ENCODE data around the gene RIPK4.

The RIPK4 gene

DNA sequence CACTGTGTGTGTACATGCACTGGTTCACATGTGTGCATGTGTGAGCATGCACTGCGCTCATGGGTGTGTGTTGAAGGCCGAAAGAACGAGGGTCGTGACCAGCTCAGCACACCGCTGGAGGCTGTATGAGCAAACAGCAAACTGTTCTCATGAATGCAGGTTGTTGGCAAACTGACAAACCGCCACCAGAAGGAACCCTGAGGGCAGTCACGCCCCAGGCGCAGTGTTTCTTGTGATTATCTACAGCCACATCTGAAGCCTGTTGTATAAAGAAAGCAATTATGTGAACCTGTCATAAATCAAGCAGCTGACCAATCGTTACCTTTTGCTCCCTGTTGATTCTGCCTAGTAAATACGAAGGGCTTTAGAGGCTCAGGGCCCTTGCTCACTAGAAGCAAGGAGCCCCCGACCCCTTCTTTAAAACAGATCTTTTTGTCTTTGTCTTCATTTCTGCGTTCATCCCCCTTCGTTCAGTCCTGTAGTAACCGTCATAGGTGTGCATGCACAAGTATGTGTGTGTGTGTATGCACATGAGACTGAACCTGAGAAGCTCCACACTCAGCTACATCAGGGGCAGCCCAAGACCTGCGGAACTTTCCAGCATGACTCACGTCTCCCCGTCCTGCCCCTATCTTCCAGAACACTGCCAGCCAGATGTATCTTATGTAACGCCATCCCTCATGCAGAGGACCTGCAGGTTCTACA lies 16.8 kb upstream of the RIPK4 start:
- DNase-seq (no peak), ATAC-seq (replicated peaks) (no peak)
- Mint-ChIP-seq H3K4me3 (no peak overlapping the region), H3K4me1 (ENCODE audit: low read depth in 2 of 2) (peaks cover 0 to 4% of the 10 kb centered on the region in 2 donors), H3K27ac (no peak overlapping the region), H3K27me3 (peaks cover 65 to 67% of the 10 kb centered on the region in 2 donors), H3K36me3 (ENCODE audit: insufficient read depth) (peaks cover under 1% of the 10 kb centered on the region), H3K9me3 (no peaks in the 10 kb centered on the region)

DNA sequence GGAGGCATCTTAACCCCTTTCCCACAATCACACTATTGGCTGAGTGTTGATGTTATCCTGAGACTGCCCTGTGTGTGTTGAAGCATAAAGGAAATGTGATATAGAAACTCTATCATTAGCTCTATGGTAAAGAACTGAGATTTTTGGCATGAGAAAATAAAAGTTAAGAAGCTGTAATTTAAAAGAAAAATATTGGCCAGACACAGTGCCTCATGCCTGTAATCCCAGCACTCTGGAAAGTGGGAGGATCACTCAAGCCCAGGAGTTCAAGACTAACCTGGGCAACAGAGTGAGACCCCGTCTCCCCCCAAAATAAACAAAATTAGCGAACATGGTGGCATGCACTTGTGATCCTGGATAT lies 14.2 kb upstream of the RIPK4 start:
- H3K27me3 Mint-ChIP-seq: peaks cover 76 to 84% of the 10 kb centered on the region in 2 donors
- H3K36me3 Mint-ChIP-seq (ENCODE audit: insufficient read depth): peaks cover 4% of the 10 kb centered on the region
- H3K27ac Mint-ChIP-seq: no peak overlapping the region
- peaks cover 0 to 4% of the 10 kb centered on the region in 2 donors for H3K4me1 Mint-ChIP-seq (ENCODE audit: low read depth in 2 of 2)
- DNase-seq (no peak), ATAC-seq (replicated peaks) (no peak)
- no peaks in the 10 kb centered on the region for H3K9me3 Mint-ChIP-seq
- H3K4me3 Mint-ChIP-seq: no peak overlapping the region

DNA sequence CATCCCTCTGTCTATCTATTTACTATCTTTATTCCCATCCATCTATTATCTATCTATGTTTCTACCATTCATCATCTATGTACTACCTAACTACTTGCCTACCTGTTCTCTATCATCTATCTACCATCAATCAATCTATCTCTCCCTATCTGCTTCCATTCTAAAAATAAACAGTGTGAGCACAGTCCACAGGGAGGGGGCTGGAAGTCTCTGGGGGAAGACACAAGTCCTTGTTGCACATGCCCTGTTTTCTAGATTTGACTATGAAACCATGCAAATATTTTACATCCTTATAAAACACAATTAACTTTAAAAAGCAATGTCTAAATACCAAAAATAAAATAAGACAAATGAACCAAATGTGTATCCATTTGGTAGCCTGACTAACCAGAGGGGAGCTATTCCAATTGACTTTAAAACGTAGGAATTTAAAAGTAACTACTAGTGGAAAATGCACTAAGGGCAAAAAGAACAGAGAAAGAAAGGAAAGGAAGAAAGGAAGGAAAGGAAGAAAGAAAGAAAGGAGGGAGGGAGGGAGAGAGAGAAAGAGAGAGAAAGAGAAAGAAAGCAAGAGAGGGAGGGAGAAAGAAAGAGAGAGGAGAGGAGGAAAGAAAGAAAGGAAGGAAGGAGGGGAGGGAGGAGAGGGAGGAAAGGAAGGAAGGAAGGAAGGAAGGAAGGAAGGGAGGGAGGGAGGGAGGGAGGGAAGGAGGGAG lies 13.6 kb upstream of the RIPK4 start:
- Mint-ChIP-seq H3K4me1 (ENCODE audit: low read depth in 2 of 2) (peaks cover 0 to 4% of the 10 kb centered on the region in 2 donors), H3K4me3 (no peak overlapping the region), H3K36me3 (ENCODE audit: insufficient read depth) (peaks cover 5% of the 10 kb centered on the region), H3K9me3 (no peaks in the 10 kb centered on the region), H3K27ac (no peak overlapping the region), H3K27me3 (peaks cover 77 to 86% of the 10 kb centered on the region in 2 donors)
- ATAC-seq (replicated peaks): no peak
- DNase-seq: no peak

DNA sequence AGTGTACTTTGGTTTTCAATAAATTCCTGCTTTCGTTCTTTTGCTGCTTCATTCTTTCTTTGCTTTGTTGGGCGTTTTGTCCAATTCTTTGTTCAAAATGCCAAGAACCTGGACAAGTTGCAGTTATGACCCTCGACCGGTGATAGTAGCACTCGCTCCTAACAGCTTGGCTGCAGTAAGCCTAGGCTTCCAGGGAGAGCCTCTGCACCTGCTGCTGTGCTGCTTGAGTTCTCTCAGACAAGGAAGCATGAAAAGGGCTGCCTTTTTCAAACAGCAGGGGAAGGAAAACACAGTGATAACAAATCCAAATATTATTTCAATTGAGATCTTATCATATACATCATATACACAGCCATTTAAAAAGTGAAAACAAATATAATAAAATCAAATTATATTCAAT lies 12.8 kb upstream of the RIPK4 start:
- ATAC-seq (replicated peaks) (no peak), DNase-seq (no peak)
- H3K36me3 Mint-ChIP-seq (ENCODE audit: insufficient read depth): peaks cover 6% of the 10 kb centered on the region
- no peaks in the 10 kb centered on the region for H3K9me3 Mint-ChIP-seq
- no peak overlapping the region for H3K27ac Mint-ChIP-seq
- H3K4me3 Mint-ChIP-seq: peak overlapping the region in 1 of 2 donors; percentile 57
- H3K27me3 Mint-ChIP-seq: peaks cover 80 to 88% of the 10 kb centered on the region in 2 donors
- H3K4me1 Mint-ChIP-seq (ENCODE audit: low read depth in 2 of 2): peaks cover 0 to 4% of the 10 kb centered on the region in 2 donors

DNA sequence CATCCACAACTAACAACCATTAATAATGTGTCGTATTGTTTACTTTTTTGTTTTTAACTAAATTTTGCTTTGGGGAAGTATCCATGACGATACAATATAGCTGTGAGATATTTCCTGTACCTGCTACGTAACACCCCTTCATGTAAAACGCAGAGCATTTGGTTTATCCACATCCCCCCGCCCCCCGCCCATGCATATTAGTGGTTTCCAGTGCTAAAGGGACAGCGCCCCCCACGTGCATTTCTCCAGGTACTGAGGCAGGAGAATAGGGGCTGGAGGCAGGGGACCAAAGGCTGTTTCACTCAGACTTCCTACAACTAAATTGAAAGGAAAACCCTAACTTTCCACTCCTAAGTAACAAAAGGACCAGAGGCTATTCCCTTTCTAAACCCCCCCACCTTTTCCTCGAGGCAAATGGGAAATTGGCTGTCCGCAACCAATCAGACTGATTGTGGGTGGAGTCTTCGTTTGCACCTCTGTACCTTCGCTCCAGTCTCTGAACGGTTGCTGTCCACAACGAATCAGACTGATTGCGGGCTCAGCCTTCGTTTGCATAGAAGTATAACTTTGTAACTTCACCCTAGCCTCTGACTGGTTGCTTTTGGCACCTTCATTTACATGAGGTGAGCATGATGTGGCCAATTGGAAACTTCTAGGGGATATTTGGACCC lies 12.2 kb upstream of the RIPK4 start:
- peaks cover 0 to 4% of the 10 kb centered on the region in 2 donors for H3K4me1 Mint-ChIP-seq (ENCODE audit: low read depth in 2 of 2)
- ATAC-seq (replicated peaks) (no peak), DNase-seq (no peak)
- H3K9me3 Mint-ChIP-seq: no peaks in the 10 kb centered on the region
- H3K27me3 Mint-ChIP-seq: peaks cover 80 to 88% of the 10 kb centered on the region in 2 donors
- no peak overlapping the region for H3K27ac Mint-ChIP-seq
- H3K36me3 Mint-ChIP-seq (ENCODE audit: insufficient read depth): peaks cover 6% of the 10 kb centered on the region
- no peak overlapping the region for H3K4me3 Mint-ChIP-seq

DNA sequence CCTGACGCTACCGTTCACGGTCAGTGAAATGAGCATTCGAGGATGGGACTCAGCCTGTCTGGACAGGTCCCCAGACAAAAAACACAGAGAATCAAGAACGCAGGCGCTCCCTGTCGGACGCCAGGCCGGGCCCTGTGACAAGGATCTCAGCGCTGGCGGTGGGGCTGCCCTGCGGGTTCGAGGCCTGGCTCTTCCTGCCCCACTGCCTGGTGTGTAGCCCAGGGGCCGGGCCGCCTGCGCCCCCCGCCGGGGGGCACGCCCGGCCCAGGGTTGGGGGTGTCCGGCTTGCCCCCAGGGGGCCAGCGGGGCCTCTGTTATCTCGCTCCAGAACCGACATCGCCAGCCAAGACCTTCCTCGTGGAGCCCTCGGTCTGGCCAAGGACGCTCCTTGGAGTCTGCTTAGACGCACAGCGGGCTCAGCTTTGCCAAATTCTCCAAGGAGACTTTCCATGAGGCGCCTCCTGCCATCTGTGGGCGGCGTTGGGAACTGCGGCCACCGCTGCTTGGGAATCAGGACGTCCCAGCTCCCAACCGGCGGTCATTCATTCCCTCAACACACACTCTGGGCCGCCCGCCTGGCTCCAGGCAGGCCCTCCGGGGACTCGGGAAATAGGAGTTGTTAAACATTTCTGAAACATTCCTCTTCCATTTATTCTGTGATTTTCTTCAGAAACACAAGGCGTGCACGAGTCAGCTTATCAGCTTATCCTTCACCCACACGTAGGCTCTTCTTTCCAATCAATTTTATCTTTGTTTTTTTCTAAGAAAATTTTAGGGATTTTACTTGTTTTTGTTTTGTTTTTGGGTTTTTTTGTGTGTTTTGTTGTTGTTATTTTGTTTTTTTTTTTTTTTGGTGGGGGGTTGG lies 11.3 kb upstream of the RIPK4 start:
- H3K27ac Mint-ChIP-seq: no peak overlapping the region
- H3K4me1 Mint-ChIP-seq (ENCODE audit: low read depth in 2 of 2): peaks cover 0 to 2% of the 10 kb centered on the region in 2 donors
- peaks cover 6% of the 10 kb centered on the region for H3K36me3 Mint-ChIP-seq (ENCODE audit: insufficient read depth)
- no peaks in the 10 kb centered on the region for H3K9me3 Mint-ChIP-seq
- ATAC-seq (replicated peaks) (no peak), DNase-seq (no peak)
- H3K27me3 Mint-ChIP-seq: peaks cover 76 to 87% of the 10 kb centered on the region in 2 donors
- H3K4me3 Mint-ChIP-seq: no peak overlapping the region

DNA sequence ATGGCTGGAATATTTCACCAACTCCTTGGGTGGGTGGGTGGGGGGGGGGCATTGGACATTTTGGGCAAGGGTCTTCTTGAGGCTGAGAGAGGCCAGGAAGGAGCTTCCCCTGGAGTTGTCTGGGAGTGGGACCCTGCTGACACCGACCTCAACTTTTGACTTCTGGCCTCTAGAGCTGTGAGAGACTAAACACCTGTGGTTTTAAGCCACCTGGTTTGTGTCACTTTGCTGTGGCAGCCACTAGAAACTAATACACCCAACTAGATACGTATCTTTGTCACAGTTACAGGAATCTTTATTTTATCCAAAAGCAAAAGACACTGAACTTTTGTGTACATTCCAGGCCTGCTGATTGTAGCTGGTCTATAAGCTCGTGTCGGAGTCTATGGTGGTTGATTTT lies 9.9 kb upstream of the RIPK4 start:
- Mint-ChIP-seq H3K4me1 (ENCODE audit: low read depth in 2 of 2) (peaks cover 0 to 2% of the 10 kb centered on the region in 2 donors), H3K27me3 (peaks cover 83 to 98% of the 10 kb centered on the region in 2 donors), H3K4me3 (no peak overlapping the region), H3K9me3 (no peaks in the 10 kb centered on the region), H3K27ac (no peak overlapping the region), H3K36me3 (ENCODE audit: insufficient read depth) (peaks cover 6% of the 10 kb centered on the region)
- DNase-seq: no peak
- no peak for ATAC-seq (replicated peaks)

DNA sequence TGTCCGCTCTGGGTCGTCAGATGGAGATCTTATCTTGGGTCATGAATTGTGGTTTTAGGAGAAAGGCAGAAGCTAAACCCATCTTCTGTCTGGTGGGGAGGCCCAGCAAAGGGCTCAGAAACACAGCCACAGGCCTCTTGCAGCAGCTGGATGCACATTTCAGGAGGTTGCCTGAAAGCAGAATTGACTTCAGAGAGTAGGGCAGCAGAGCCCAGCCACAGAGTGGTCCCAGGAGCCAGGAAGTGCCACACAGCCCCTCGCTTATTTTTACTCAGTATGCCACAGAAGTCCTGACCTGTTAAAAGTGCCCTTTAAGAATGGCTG lies 8.3 kb upstream of the RIPK4 start:
- H3K9me3 Mint-ChIP-seq: no peaks in the 10 kb centered on the region
- DNase-seq (no peak), ATAC-seq (replicated peaks) (no peak)
- no peak overlapping the region for H3K4me3 Mint-ChIP-seq
- peaks cover 71 to 99% of the 10 kb centered on the region in 2 donors for H3K27me3 Mint-ChIP-seq
- peaks cover 0 to 6% of the 10 kb centered on the region in 2 donors for H3K4me1 Mint-ChIP-seq (ENCODE audit: low read depth in 2 of 2)
- H3K27ac Mint-ChIP-seq: no peak overlapping the region
- peaks cover 6% of the 10 kb centered on the region for H3K36me3 Mint-ChIP-seq (ENCODE audit: insufficient read depth)

DNA sequence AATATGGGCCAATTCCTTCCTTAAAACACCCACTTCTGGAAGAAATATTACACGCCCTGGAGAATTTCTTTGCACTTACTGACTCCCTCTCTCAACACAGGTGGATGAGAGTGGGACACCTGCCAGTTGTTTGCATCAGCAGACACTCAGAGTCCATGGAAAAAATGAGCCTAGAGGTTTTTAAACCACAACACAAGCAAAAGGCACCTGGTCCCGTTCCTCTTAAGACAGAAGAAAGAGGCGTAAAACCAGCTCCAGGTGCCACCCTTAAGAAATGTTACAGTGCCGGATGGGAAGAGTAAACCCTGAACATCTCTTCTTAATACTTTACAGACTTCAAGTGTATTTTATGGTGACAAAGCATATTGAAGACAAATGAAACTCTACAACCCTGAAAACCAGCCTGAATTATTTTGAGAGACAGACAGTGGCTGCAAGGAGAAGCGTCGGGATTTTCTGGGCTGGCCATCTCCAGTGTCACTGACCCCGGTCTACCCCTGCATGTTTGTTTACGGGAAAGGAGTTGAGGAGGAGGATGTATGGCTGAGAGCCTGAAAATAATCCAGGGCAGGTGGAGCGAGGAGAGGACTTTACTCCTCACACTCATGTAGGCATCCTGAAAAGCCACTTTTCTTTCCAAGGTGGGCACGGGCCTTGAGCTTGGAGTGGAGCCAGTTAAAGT lies 7.8 kb upstream of the RIPK4 start:
- H3K27me3 Mint-ChIP-seq: peaks cover 71 to 99% of the 10 kb centered on the region in 2 donors
- no peaks in the 10 kb centered on the region for H3K9me3 Mint-ChIP-seq
- ATAC-seq (replicated peaks) (no peak), DNase-seq (no peak)
- peaks cover 0 to 5% of the 10 kb centered on the region in 2 donors for H3K4me1 Mint-ChIP-seq (ENCODE audit: low read depth in 2 of 2)
- H3K36me3 Mint-ChIP-seq (ENCODE audit: insufficient read depth): peaks cover 6% of the 10 kb centered on the region
- no peak overlapping the region for H3K27ac Mint-ChIP-seq
- H3K4me3 Mint-ChIP-seq: no peak overlapping the region

DNA sequence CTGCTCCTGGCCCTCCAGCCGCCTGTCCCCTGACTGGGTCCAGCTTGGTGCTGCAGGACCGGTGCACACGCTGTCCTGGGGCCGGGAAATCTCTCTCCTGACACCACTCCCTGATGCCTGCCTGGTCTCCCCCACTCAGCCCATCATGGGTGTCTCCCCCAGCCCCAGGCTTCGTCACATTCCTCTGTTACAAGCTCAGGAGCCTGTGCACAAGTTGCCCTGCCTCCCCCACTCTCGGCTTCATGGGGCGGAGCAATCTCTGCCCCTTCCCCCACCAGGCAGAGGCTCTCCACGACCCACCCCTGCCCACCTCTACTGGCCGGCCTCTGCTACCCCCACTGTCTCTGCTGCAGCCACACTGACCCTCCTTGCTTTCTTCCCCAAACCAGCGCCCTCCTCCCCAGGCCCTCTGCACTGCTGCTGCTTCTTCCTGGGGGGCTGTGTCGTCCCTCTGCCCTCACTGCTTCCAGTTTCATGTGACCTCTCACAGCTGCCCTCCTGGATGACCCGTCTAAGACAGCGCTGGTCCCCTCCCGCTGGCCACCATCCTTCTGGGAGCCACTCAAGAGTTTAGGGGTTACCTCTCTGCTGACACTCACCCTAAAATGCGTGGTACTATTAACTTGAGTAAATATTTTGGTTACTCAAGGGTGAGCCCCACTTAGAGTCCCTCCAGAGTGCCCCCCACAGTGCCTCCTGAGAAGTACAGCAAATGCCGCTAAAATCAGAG lies 5.7 kb upstream of the RIPK4 start:
- H3K27ac Mint-ChIP-seq: no peak overlapping the region
- peaks cover 74 to 99% of the 10 kb centered on the region in 2 donors for H3K27me3 Mint-ChIP-seq
- ATAC-seq (replicated peaks) (no peak), DNase-seq (no peak)
- H3K4me1 Mint-ChIP-seq (ENCODE audit: low read depth in 2 of 2): peaks cover 17 to 21% of the 10 kb centered on the region in 2 donors
- no peaks in the 10 kb centered on the region for H3K9me3 Mint-ChIP-seq
- no peak overlapping the region for H3K4me3 Mint-ChIP-seq
- H3K36me3 Mint-ChIP-seq (ENCODE audit: insufficient read depth): peaks cover 3% of the 10 kb centered on the region

DNA sequence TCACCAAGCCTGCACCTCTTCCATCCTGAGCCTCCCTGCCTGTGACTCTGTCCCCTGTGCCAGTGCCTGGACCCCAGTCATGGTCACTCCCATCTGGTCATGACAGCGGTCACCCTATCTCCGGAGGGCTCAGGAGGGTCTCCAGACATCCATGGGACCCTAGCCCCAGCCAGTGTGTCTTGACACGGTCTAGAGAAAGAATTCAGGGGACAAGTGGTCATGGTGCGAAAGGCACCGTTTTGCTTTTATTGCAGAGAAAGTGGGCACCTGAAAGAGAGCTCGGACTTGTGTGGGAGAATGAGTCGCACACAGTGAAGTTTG lies 4.7 kb upstream of the RIPK4 start:
- DNase-seq: no peak
- peaks cover 3% of the 10 kb centered on the region for H3K36me3 Mint-ChIP-seq (ENCODE audit: insufficient read depth)
- peaks cover 72 to 98% of the 10 kb centered on the region in 2 donors for H3K27me3 Mint-ChIP-seq
- no peak for ATAC-seq (replicated peaks)
- H3K4me1 Mint-ChIP-seq (ENCODE audit: low read depth in 2 of 2): peaks cover 22 to 26% of the 10 kb centered on the region in 2 donors
- no peak overlapping the region for H3K4me3 Mint-ChIP-seq
- no peaks in the 10 kb centered on the region for H3K9me3 Mint-ChIP-seq
- H3K27ac Mint-ChIP-seq: no peak overlapping the region

DNA sequence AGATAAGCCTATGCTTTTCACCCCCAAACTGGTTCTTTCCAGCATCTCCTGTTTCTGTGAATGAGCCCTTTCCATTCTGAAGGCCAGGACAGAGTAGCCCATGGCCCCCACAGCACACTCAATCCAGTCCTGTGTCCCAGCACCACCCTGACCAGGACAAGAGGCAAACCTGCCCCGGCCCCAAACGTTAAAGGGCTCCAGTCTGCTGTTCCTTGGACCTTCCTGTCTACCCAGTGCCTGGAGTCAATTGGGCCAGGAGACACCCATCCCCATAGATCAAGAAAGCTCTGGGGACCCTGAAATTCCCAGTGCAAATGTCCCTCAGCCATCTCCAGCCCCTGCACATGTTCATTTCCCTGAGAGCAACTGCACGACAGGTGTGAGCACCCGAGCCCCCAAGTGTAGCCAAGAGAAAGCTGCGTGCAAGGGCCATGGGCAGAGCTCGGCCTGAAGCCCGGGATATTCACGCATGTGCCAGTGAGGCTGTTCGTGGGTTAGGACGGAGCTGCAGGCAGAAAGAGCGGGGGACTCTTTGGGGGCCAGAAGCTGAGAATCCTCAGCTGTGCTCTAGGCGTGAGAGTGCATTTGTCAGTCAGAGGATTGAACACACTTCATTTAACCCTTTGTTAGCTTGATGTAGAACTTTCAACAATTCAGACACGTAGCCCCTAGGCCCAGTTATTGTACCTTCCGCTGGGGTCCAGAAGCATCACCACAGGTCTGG lies 4.2 kb upstream of the RIPK4 start:
- Mint-ChIP-seq H3K4me3 (no peak overlapping the region), H3K27me3 (peaks cover 72 to 93% of the 10 kb centered on the region in 2 donors), H3K27ac (no peak overlapping the region), H3K4me1 (ENCODE audit: low read depth in 2 of 2) (peaks cover 22 to 26% of the 10 kb centered on the region in 2 donors), H3K9me3 (no peaks in the 10 kb centered on the region), H3K36me3 (ENCODE audit: insufficient read depth) (peaks cover 3% of the 10 kb centered on the region)
- no peak for ATAC-seq (replicated peaks)
- DNase-seq: no peak

Data from effector memory CD8-positive, alpha-beta T cell (primary cell).